GM23338 (cell line): ENCODE data around the gene BTNL8. TPM values are rescaled to one million over a fixed set of nuclear protein-coding genes. Genes with fewer than 3 reads are reported as not detected.

Source experiments
- ATAC-seq: fragments of 200-7000 bp; cut with Tn5 transposase; 3 replicates; pipeline ENCODE4 v1.9.1; 2020
- DNase-seq: peaks from one replicate; pipeline ENCODE4 v3.0.0-alpha.2; 2015; ENCODE audit warnings: low spot score
- H2AFZ ChIP-seq: fragments of 200-600 bp; sonication (generic); 2 replicates; pipeline ENCODE4 v1.8.0; 2016; ENCODE audit warnings: antibody characterized with exemption, mild to moderate bottlenecking, moderate library complexity
- H3F3A ChIP-seq: fragments of 200-600 bp; sonication (generic); replicated peaks from 2 replicates; pipeline ENCODE4 v1.8.0; 2017; ENCODE audit warnings: antibody characterized with exemption, mixed run types, low read depth
- H3K27ac ChIP-seq: fragments of 200-600 bp; sonication (generic); 2 replicates; pipeline ENCODE4 v1.6.1; 2016; ENCODE audit warnings: low read depth
- H3K27me3 ChIP-seq: fragments of 200-600 bp; sonication (generic); 2 replicates; pipeline ENCODE4 v1.8.0; 2016; ENCODE audit warnings: mild to moderate bottlenecking, mixed run types, moderate library complexity; ENCODE audit not compliant: insufficient read depth
- H3K36me3 ChIP-seq: fragments of 200-600 bp; sonication (generic); 2 replicates; pipeline ENCODE4 v1.8.0; 2016; ENCODE audit warnings: mild to moderate bottlenecking; ENCODE audit not compliant: insufficient read depth
- H3K4me1 ChIP-seq: fragments of 200-600 bp; sonication (generic); 2 replicates; pipeline ENCODE4 v1.8.0; 2016; ENCODE audit warnings: mild to moderate bottlenecking, moderate library complexity; ENCODE audit not compliant: insufficient read depth
- H3K4me2 ChIP-seq: fragments of 200-600 bp; sonication (generic); 2 replicates; pipeline ENCODE4 v1.7.1; 2017; ENCODE audit warnings: mixed run types
- H3K4me3 ChIP-seq: fragments of 200-600 bp; sonication (generic); 2 replicates; pipeline ENCODE4 v1.6.1; 2016; ENCODE audit warnings: mixed run types
- H3K79me2 ChIP-seq: fragments of 200-600 bp; sonication (generic); replicated peaks from 2 replicates; pipeline ENCODE4 v1.8.0; 2017; ENCODE audit warnings: mild to moderate bottlenecking; ENCODE audit not compliant: insufficient read depth
- H3K9me2 ChIP-seq: fragments of 200-600 bp; sonication (generic); 2 replicates; pipeline ENCODE4 v1.8.0; 2017; ENCODE audit not compliant: insufficient read depth
- H4K20me1 ChIP-seq: fragments of 200-600 bp; sonication (generic); replicated peaks from 2 replicates; pipeline ENCODE4 v1.8.0; 2017; ENCODE audit warnings: mild to moderate bottlenecking; ENCODE audit not compliant: insufficient read depth
- H3K27ac Mint-ChIP-seq: 2 replicates; pipeline ENCODE4 v1.8.0; 2020; ENCODE audit warnings: inconsistent platforms, mild to moderate bottlenecking, moderate library complexity, mixed read lengths
- H3K27me3 Mint-ChIP-seq: 3 replicates; pipeline ENCODE4 v1.8.0; 2022; ENCODE audit warnings: low read depth, mild to moderate bottlenecking, moderate library complexity, mixed read lengths, inconsistent platforms; ENCODE audit not compliant: insufficient read depth, poor library complexity
- H3K36me3 Mint-ChIP-seq: 3 replicates; pipeline ENCODE4 v1.8.0; 2021; ENCODE audit warnings: low read depth, mild to moderate bottlenecking, inconsistent platforms, moderate library complexity, mixed read lengths
- H3K4me1 Mint-ChIP-seq: 3 replicates; pipeline ENCODE4 v1.8.0; 2020; ENCODE audit warnings: mild to moderate bottlenecking, inconsistent platforms, mixed read lengths
- H3K4me3 Mint-ChIP-seq: 3 replicates; pipeline ENCODE4 v1.8.0; 2021; ENCODE audit warnings: moderate library complexity, mild to moderate bottlenecking, inconsistent platforms, mixed read lengths
- H3K9me3 Mint-ChIP-seq: 3 replicates; pipeline ENCODE4 v1.8.0; 2020; ENCODE audit warnings: moderate library complexity, mild to moderate bottlenecking, inconsistent platforms, mixed read lengths
- CREB1 ChIP-seq: fragments of 250-450 bp; sonication (Bioruptor Pico); IDR thresholded peaks from 2 replicates; pipeline ENCODE4 v1.5.0; 2020; ENCODE audit warnings: low read depth, mild to moderate bottlenecking, moderate library complexity
- EZH2phosphoT487 ChIP-seq: fragments of 200-600 bp; sonication (generic); IDR thresholded peaks from one replicate; pipeline ENCODE4 v1.8.1; 2018; ENCODE audit warnings: antibody characterized with exemption; ENCODE audit not compliant: unreplicated experiment
- POLR2AphosphoS5 ChIP-seq: IDR thresholded peaks from 2 replicates; pipeline ENCODE4 v1.6.1; 2016; ENCODE audit warnings: antibody characterized with exemption, low read depth
- STAT1 ChIP-seq: IDR thresholded peaks from one replicate; pipeline ENCODE4 v1.6.1; 2016; ENCODE audit warnings: antibody characterized with exemption; ENCODE audit not compliant: unreplicated experiment
- ZNF114 ChIP-seq: fragments of 250-450 bp; sonication (Bioruptor Pico); IDR thresholded peaks from 2 replicates; pipeline ENCODE4 v1.5.0; 2020; ENCODE audit warnings: mild to moderate bottlenecking, moderate library complexity
- ZNF462 ChIP-seq: fragments of 250-450 bp; sonication (Bioruptor Pico); IDR thresholded peaks from 2 replicates; pipeline ENCODE4 v1.5.0; 2020; ENCODE audit warnings: mild to moderate bottlenecking, moderate library complexity
- polyA plus RNA-seq: library from polyadenylated mRNA; unstranded; fragments of >200 nt; fragmentation: Nextera tagmentation; extraction: Ambion mirVana; gene quantifications from 2 replicates; pipeline ENCODE4 v1.2.1, GENCODE V29; 2016
- total RNA-seq: library from RNA; depleted of rRNA; stranded (reverse); fragments of >200 nt; shearing (Covaris generic); gene quantifications from 2 replicates; pipeline ENCODE4 v1.2.3, GENCODE V29; 2014
- TF ChIP-seq, protein P1 (sequence below), 2 experiments: fragments of 200-600 bp in 1 of 2; sonication (generic) in 1 of 2; conservative IDR thresholded peaks; 2 replicates each; pipeline versions ENCODE4 v1.5.1 to v1.6.1; 2016 to 2017; ENCODE audit warnings: antibody characterized with exemption in 2 of 2, low read depth in 2 of 2, mild to moderate bottlenecking in 2 of 2, moderate library complexity in 1 of 2

Gene BTNL8
- total and polyA plus RNA-seq, 2 experiments from 2014 or later, result 0.23 TPM; not detected in 1

- Histone ChIP-seq H2AFZ (0 out of 2 replicates have a peak overlapping the region, but pooled peaks have one; percentile 77), H3K36me3 (no peaks in the 10 kb centered on the region), H3K4me2 (no peak overlapping the region), H3K27ac (no peak overlapping the region), H4K20me1 (no peaks in the 10 kb centered on the region), H3K4me1 (peaks cover 13% of the 10 kb centered on the region), H3K9me2 (no peaks in the 10 kb centered on the region), H3K79me2 (no peaks in the 10 kb centered on the region), H3K4me3 (no peak overlapping the region), H3F3A (no peaks in the 10 kb centered on the region), H3K27me3 (no peaks in the 10 kb centered on the region)
- DNase-seq (no peak), ATAC-seq (no peak)
- H3K36me3 Mint-ChIP-seq, result no peaks in the 10 kb centered on the region
- TF ChIP-seq STAT1, result no peak
- no peak for TF ChIP-seq POLR2AphosphoS5
- no peak for TF ChIP-seq ZNF462 (CRISPR knock-in tag)
- TF ChIP-seq CREB1 (CRISPR knock-in tag), result no peak
- no peak for TF ChIP-seq ZNF114
- TF ChIP-seq, protein P1, sequence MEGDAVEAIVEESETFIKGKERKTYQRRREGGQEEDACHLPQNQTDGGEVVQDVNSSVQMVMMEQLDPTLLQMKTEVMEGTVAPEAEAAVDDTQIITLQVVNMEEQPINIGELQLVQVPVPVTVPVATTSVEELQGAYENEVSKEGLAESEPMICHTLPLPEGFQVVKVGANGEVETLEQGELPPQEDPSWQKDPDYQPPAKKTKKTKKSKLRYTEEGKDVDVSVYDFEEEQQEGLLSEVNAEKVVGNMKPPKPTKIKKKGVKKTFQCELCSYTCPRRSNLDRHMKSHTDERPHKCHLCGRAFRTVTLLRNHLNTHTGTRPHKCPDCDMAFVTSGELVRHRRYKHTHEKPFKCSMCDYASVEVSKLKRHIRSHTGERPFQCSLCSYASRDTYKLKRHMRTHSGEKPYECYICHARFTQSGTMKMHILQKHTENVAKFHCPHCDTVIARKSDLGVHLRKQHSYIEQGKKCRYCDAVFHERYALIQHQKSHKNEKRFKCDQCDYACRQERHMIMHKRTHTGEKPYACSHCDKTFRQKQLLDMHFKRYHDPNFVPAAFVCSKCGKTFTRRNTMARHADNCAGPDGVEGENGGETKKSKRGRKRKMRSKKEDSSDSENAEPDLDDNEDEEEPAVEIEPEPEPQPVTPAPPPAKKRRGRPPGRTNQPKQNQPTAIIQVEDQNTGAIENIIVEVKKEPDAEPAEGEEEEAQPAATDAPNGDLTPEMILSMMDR (conservative IDR thresholded peaks at IDR 0.05; ENCODE audit: low read depth in 2 of 2), result no peak
- no peak for TF ChIP-seq EZH2phosphoT487
- H3K9me3 Mint-ChIP-seq, result no peaks in the 10 kb centered on the region
- H3K27me3 Mint-ChIP-seq, result peaks cover 7% of the 10 kb centered on the region
- peaks cover 18% of the 10 kb centered on the region for H3K4me1 Mint-ChIP-seq
- no peak overlapping the region for H3K4me3 Mint-ChIP-seq
- H3K27ac Mint-ChIP-seq, result no peak overlapping the region
Observed at GRCh38 chr5:180866985-180867384, 32.0 kb upstream of the BTNL8 start.
